K562 (cell line): ENCODE data around the gene RNH1. TPM values are rescaled to one million over a fixed set of nuclear protein-coding genes. Genes with fewer than 3 reads are reported as not detected.

ENCODE experiments used
- ATAC-seq: fragments of 200-7000 bp; cut with Tn5 transposase; 3 replicates; pipeline ENCODE4 v1.9.1; 2020; ENCODE audit warnings: moderate library complexity
- BruUV-seq: library from RNA; stranded (reverse); fragments of 400-500 nt; replicated peaks from 2 replicates; lab custom pipeline; 2021; lab: Mats Ljungman, UMichigan
- CTCF ChIA-PET: fragments of 300-600 bp; formaldehyde crosslinking; extraction: SDS; loops from one replicate; lab custom pipeline; 2021; ENCODE audit warnings: low intra/inter-chr PET ratio; lab: Yijun Ruan, JAX
- POLR2A ChIA-PET: fragments of 300-600, 350-650 bp; sonication (Branson Sonifier 250); formaldehyde crosslinking; extraction: SDS; loops from one replicate; lab custom pipeline; 2021; ENCODE audit warnings: antibody characterized with exemption, inconsistent platforms; lab: Yijun Ruan, JAX
- DNase-seq, 4 experiments: peaks; one replicate each; pipeline versions ENCODE4 v3.0.0 to v3.0.0-alpha.2; 2011 to 2018; ENCODE audit warnings: low spot score in 3 of 4, mixed read lengths in 3 of 4; ENCODE audit errors: extremely low read depth in 1 of 4
- FAIRE-seq: peaks from 2 replicates; lab custom pipeline; 2011; peaks lifted over from hg19 to GRCh38; lab: Jason Lieb, UNC
- H2AFZ ChIP-seq: 2 replicates; pipeline ENCODE4 v1.6.0; 2011; ENCODE audit warnings: low read depth, low read length, control low read depth, inconsistent platforms
- H3K27ac ChIP-seq: fragments of 200-600 bp; 3 replicates; pipeline ENCODE4 v1.8.0; 2011; ENCODE audit warnings: low read depth, mild to moderate bottlenecking, control low read depth, inconsistent platforms, low read length, moderate library complexity, mixed read lengths; ENCODE audit errors: extremely low read depth
- H3K27me3 ChIP-seq, 2 experiments: fragments of 300-600 bp in 1 of 2; 2 replicates in 1 of 2; 3 replicates in 1 of 2; pipeline versions ENCODE4 v1.6.0 to v1.8.0; 2011; ENCODE audit warnings: inconsistent platforms in 2 of 2, low read length in 2 of 2, mild to moderate bottlenecking in 1 of 2, mixed read lengths in 1 of 2, moderate library complexity in 1 of 2; ENCODE audit not compliant: control insufficient read depth in 2 of 2, insufficient read depth in 2 of 2
- H3K36me3 ChIP-seq: fragments of 300-600 bp; 3 replicates; pipeline ENCODE4 v1.8.0; 2011; ENCODE audit warnings: mild to moderate bottlenecking, low read length, inconsistent platforms; ENCODE audit not compliant: control insufficient read depth, insufficient read depth
- H3K4me1 ChIP-seq, 2 experiments: fragments of 200-600 bp in 1 of 2; replicated peaks in 1 of 2; 2 replicates in 1 of 2; 3 replicates in 1 of 2; pipeline versions ENCODE4 v1.5.1 to v1.8.0; 2011; ENCODE audit warnings: inconsistent platforms in 2 of 2, low read length in 2 of 2, mild to moderate bottlenecking in 1 of 2, mixed read lengths in 1 of 2, moderate library complexity in 1 of 2; ENCODE audit not compliant: control insufficient read depth in 2 of 2, insufficient read depth in 2 of 2
- H3K4me2 ChIP-seq: 2 replicates; pipeline ENCODE4 v1.6.1; 2011; ENCODE audit warnings: low read length, control low read depth, inconsistent platforms, mixed read lengths; ENCODE audit not compliant: insufficient read depth
- H3K4me3 ChIP-seq: fragments of 200-600 bp; sonication (generic), shearing (Covaris generic); 2 replicates; pipeline ENCODE4 v1.5.1; 2016; ENCODE audit warnings: control low read depth, inconsistent platforms
- H3K79me2 ChIP-seq: fragments of 200-600 bp; 3 replicates; pipeline ENCODE4 v1.8.0; 2011; ENCODE audit warnings: low read length, inconsistent platforms; ENCODE audit not compliant: control insufficient read depth, insufficient read depth
- H3K9ac ChIP-seq, 2 experiments: 2 replicates each; pipeline versions ENCODE4 v1.6.0 to v1.6.1; 2011; ENCODE audit warnings: low read depth in 2 of 2, low read length in 2 of 2, control low read depth in 1 of 2, inconsistent platforms in 1 of 2, mild to moderate bottlenecking in 1 of 2, mixed read lengths in 1 of 2; ENCODE audit not compliant: insufficient read depth in 1 of 2
- H3K9me1 ChIP-seq: one replicate; pipeline ENCODE4 v1.6.0; 2011; ENCODE audit warnings: inconsistent platforms, mild to moderate bottlenecking, low read length, moderate library complexity; ENCODE audit not compliant: control insufficient read depth, insufficient read depth
- H3K9me3 ChIP-seq: replicated peaks from 2 replicates; pipeline ENCODE4 v1.5.1; 2011; ENCODE audit warnings: low read depth, low read length, inconsistent platforms; ENCODE audit not compliant: control insufficient read depth, insufficient read depth
- H4K20me1 ChIP-seq: replicated peaks from 2 replicates; pipeline ENCODE4 v1.6.1; 2011; ENCODE audit warnings: low read length, inconsistent platforms, mixed read lengths; ENCODE audit not compliant: control insufficient read depth, insufficient read depth
- CEBPB ChIP-seq: fragments of 450-650 bp; IDR thresholded peaks from 2 replicates; pipeline ENCODE4 v1.6.1; 2016; ENCODE audit warnings: missing genetic modification characterization, missing compliant biosample characterization
- HLTF ChIP-seq: fragments of 450-650 bp; IDR thresholded peaks from 2 replicates; pipeline ENCODE4 v1.6.1; 2016
- NKRF ChIP-seq: fragments of 450-650 bp; IDR thresholded peaks from 2 replicates; pipeline ENCODE4 v1.6.1; 2016; ENCODE audit warnings: borderline replicate concordance
- PHB2 ChIP-seq: fragments of 450-650 bp; IDR thresholded peaks from 2 replicates; pipeline ENCODE4 v1.6.1; 2017; ENCODE audit warnings: low read depth
- RBM14 ChIP-seq: fragments of 200-400 bp; formaldehyde crosslinking; IDR thresholded peaks from 2 replicates; pipeline ENCODE4 v1.6.1; 2018; ENCODE audit warnings: low read depth, mild to moderate bottlenecking, low read length, moderate library complexity, borderline replicate concordance; ENCODE audit not compliant: insufficient read depth
- TCF7 ChIP-seq: sonication (generic); IDR thresholded peaks from 2 replicates; pipeline ENCODE4 v1.6.1; 2016; ENCODE audit warnings: antibody characterized with exemption, borderline replicate concordance
- ZBTB17 ChIP-seq: fragments of 450-650 bp; formaldehyde crosslinking; IDR thresholded peaks from 2 replicates; pipeline ENCODE4 v1.4.0; 2020; ENCODE audit warnings: mild to moderate bottlenecking
- WGBS: fragments of 100-300 bp; shearing (Covaris generic); methylation state at CpG from one replicate; pipeline ENCODE4 v1.1.6; 2016; ENCODE audit warnings: low coverage, mixed read lengths; ENCODE audit not compliant: insufficient coverage; ENCODE audit errors: missing lambda C conversion rate; 5-methylcytosine and 5-hydroxymethylcytosine counted together
- in situ Hi-C: fragments of 300-500 bp; cut with MboI; formaldehyde crosslinking; loops from 4 replicates; pipeline ENCODE4 v1.15.0; 2018; ENCODE audit warnings: inconsistent platforms, mixed read lengths
- intact Hi-C: fragments of 100-400 bp; cut with micrococcal nuclease; formaldehyde crosslinking; loops from 2 replicates; pipeline ENCODE4 v1.14.2; 2022
- polyA plus RNA-seq, 8 experiments: library from polyadenylated mRNA; depleted of rRNA in 4 of 8; stranded (reverse) in 5 of 8; unstranded in 3 of 8; fragments of >200 nt; fragmentation: Nextera tagmentation in 2 of 8; fragmentation: Illumina TruSeq in 1 of 8; extraction: Ambion mirVana in 2 of 8; extraction: Trizol in 1 of 8; gene quantifications; 2 replicates each; pipeline versions ENCODE4 v1.2.1 to v1.2.3, GENCODE V29; 2011 to 2014; ENCODE audit warnings: inconsistent platforms in 1 of 8, missing spikeins in 1 of 8
- total RNA-seq, 7 experiments: library from RNA; depleted of rRNA in 6 of 7; stranded (reverse); fragments of >200 nt in 6 of 7; fragmentation: Illumina TruSeq in 2 of 7; extraction: Trizol in 2 of 7; gene quantifications; 2 replicates each; pipeline versions ENCODE4 v1.2.1 to v1.2.3, GENCODE V29; 2011 to 2021; ENCODE audit warnings: low replicate concordance in 1 of 7
- TF ChIP-seq, protein P1 (sequence below): sonication (generic); formaldehyde crosslinking; IDR thresholded peaks from 2 replicates; pipeline ENCODE4 v1.8.0; 2022; ENCODE audit warnings: mild to moderate bottlenecking, missing genetic modification reagents, borderline replicate concordance
- TF ChIP-seq, protein P2 (sequence below): fragments of 450-650 bp; conservative IDR thresholded peaks from 2 replicates; pipeline ENCODE4 v1.6.1; 2016; ENCODE audit warnings: missing genetic modification characterization, low read depth, mild to moderate bottlenecking, control low read depth, missing compliant biosample characterization
- TF ChIP-seq, protein P3 (sequence below): IDR thresholded peaks from 3 replicates; pipeline ENCODE4 v1.6.1; 2011; ENCODE audit warnings: borderline replicate concordance, mild to moderate bottlenecking; ENCODE audit not compliant: insufficient read length, insufficient read depth

The RNH1 gene
- total and polyA plus RNA-seq, 9 of the 15 experiments (the other 6 are each of a cell fraction or from before 2014, with no cell fraction given), result 2.5 to 160 (median 44.3) TPM

DNA sequence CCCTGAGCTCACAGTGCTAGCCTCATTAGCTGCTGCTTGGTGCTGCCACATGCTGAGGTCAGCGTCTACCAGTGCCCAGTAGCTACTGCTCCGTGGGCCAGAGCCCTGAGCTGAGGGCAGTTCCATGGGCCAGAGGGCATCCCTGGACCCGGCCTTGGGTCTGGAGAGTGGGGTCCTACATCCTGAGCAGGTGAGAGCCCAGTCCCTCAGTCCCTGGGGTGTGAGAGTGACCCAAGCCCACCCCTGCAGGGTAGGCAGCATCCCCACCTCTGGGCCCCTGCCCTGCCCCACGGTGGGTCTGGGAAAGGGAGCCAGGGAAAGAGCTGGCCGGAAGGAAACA is 43.7 kb upstream of the RNH1 start:
- no peak for FAIRE-seq
- Histone ChIP-seq H2AFZ (no peak overlapping the region), H3K79me2 (no peaks in the 10 kb centered on the region), H3K27me3 (no peaks in the 10 kb centered on the region), H3K36me3 (no peaks in the 10 kb centered on the region), H3K27ac (no peak overlapping the region), H3K9me3 (no peaks in the 10 kb centered on the region), H3K9me1 (no peaks in the 10 kb centered on the region), H3K4me2 (no peak overlapping the region), H3K9ac (peak overlapping the region in 1 of 2 experiments; percentile 76; a peak in 2 of 4 replicates), H3K4me3 (no peak overlapping the region), H4K20me1 (no peaks in the 10 kb centered on the region), H3K4me1 (peaks cover 13 to 69% of the 10 kb centered on the region in 2 experiments; a peak in 4 of 5 replicates)
- WGBS, result 68% methylated on average over 4 of the region's 5 CpGs
- BruUV-seq, result no TSS peak
- in situ Hi-C loops (no loop called here), intact Hi-C loops (loop anchor here (5.0 to 10.0 kb wide), 3 partner anchors 64 to 177 kb away; partner anchors contain the start of genes DEAF1, IRF7 and TMEM80)
- ChIA-PET CTCF (no interaction called here), POLR2A (interaction anchor here (0.7 to 2.1 kb wide), 5 partner anchors 9 to 592 kb away, joined by 3 to 8 read pairs (median 5); partner anchors contain the start of genes LMNTD2 and RASSF7)
- DNase-seq, result no peak
- ATAC-seq, result no peak
- TF ChIP-seq, protein P1, sequence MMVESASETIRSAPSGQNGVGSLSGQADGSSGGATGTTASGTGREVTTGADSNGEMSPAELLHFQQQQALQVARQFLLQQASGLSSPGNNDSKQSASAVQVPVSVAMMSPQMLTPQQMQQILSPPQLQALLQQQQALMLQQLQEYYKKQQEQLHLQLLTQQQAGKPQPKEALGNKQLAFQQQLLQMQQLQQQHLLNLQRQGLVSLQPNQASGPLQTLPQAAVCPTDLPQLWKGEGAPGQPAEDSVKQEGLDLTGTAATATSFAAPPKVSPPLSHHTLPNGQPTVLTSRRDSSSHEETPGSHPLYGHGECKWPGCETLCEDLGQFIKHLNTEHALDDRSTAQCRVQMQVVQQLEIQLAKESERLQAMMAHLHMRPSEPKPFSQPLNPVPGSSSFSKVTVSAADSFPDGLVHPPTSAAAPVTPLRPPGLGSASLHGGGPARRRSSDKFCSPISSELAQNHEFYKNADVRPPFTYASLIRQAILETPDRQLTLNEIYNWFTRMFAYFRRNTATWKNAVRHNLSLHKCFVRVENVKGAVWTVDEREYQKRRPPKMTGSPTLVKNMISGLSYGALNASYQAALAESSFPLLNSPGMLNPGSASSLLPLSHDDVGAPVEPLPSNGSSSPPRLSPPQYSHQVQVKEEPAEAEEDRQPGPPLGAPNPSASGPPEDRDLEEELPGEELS (CRISPR knock-in tag), result no peak
- TF ChIP-seq PHB2 (no peak), HLTF (no peak), ZBTB17 (CRISPR knock-in tag) (no peak), RBM14 (no peak), TCF7 (no peak), NKRF (no peak), CEBPB (no peak)
- TF ChIP-seq, protein P2, sequence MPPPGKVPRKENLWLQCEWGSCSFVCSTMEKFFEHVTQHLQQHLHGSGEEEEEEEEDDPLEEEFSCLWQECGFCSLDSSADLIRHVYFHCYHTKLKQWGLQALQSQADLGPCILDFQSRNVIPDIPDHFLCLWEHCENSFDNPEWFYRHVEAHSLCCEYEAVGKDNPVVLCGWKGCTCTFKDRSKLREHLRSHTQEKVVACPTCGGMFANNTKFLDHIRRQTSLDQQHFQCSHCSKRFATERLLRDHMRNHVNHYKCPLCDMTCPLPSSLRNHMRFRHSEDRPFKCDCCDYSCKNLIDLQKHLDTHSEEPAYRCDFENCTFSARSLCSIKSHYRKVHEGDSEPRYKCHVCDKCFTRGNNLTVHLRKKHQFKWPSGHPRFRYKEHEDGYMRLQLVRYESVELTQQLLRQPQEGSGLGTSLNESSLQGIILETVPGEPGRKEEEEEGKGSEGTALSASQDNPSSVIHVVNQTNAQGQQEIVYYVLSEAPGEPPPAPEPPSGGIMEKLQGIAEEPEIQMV (tag), result no peak
- TF ChIP-seq, protein P3, sequence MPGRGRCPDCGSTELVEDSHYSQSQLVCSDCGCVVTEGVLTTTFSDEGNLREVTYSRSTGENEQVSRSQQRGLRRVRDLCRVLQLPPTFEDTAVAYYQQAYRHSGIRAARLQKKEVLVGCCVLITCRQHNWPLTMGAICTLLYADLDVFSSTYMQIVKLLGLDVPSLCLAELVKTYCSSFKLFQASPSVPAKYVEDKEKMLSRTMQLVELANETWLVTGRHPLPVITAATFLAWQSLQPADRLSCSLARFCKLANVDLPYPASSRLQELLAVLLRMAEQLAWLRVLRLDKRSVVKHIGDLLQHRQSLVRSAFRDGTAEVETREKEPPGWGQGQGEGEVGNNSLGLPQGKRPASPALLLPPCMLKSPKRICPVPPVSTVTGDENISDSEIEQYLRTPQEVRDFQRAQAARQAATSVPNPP, result no peak
